ENCODE data around the gene LTBP2.
"Not testable (repeated sequence)": the region's sequence is repeated elsewhere in the genome, so short reads cannot be mapped to it uniquely, and the experiment has no call there.

Gene LTBP2

GRCh38 chr14:74474376-74474775 is 137.7 kb downstream of the LTBP2 start:
- peak in 2 of 3 donors; percentile 9 for DNase-seq

DNA sequence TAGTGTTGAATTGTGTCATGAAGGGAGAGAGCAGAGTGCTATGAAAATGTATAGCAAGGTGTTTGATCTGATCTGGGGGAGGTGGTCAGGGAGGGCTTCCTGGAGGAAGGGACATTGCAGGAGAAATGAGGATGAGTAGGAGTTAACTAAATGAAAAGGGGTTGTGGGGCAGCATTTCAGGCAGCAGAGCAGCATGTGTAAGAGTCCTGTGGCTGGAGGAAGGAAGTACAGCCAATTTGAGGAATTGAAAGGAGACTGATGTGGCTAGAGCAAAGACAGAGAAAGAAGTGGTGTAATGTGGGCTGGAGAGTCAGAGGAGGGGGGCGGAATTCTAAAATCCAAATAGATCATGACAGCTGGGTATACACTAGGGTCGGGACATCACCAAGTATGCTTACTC is 139.4 kb downstream of the LTBP2 start:
- peak; percentile 48 to 60 (median 57) for DNase-seq

DNA sequence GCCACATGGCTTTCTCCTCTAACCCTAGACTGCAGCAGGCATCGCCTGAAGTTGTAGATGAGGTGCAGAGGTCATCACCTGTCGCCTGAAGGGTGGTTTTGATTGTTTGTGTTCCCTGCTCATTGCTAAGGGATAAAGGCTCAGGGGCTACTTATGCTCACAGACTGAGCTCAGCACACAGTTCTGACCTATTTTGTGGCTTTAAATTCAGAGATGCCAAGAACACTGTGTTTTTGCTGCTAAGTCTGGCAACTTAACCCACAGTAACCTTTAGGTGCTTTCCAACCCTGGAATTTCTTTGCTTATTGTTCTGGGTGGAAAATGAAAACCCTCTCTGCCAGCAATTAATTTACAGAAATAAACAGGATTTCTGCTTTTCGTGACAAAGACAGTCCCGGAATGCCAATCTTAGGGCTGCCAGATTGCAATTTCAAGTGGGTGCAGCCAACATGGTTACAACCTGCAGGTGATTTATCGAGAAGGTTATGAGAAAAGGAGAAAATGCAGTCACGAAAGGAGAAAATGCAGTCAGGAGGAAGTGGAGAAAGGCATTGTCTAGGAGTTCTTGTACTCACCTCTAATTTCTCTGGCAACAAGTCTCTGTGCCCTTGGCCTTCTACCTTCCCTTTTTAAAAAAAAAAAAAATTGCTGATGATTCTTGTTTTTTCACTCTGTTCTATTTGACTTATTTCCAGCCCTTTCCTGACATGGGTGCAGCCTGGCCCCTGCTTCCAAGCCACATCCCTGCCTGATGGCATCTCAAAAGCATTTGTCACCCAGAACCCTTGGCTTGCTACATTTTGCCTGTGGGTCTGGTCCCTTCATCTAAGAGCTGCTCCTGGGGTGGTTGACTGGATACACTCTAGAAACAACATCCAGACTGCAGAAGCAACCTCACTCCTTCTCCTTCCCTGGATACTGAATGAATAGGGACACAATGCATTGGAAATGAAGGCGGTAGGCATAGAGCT is 142.2 kb downstream of the LTBP2 start:
- no peak for DNase-seq

DNA sequence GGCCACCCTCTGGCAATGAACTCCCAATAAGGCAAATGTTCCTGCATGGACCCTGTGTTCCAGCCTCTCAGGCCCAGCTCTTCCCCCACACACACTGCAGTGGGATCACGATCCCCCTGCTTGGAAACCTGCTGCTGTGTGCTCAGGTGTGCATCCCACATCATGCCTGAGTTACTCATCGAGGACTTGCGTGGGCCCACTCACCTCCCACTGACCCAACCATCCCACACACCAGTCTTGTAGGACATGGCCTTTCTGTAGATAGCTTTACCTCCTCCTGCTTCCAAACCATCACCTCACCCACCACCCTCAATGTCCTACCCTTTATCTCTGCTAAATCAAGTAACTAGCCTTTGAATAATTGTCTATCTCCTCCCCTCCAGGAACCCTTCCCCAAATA is 143.5 kb downstream of the LTBP2 start:
- DNase-seq = no peak

GRCh38 chr14:74465335-74465734 is 146.7 kb downstream of the LTBP2 start:
- no peak for DNase-seq

DNA sequence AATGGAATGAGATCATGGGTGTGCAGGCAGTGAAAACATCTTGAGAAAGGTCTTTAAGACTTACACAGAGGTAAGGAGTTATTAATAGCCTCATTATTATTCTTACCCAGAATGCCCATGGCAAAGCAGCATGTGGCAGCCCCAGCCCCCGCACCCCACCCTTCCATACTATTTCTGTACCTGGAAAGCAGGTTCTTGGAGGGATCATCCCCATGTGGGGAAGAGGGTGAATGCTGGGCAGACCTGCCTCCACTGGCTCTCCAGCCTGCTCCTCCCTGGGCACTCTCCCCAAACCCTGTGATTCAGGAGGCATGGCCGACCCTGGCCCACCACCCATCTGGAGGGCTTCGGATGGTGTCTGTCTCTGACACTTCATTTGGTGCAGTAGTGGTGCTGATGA is 147.3 kb downstream of the LTBP2 start:
- no peak for DNase-seq

DNA sequence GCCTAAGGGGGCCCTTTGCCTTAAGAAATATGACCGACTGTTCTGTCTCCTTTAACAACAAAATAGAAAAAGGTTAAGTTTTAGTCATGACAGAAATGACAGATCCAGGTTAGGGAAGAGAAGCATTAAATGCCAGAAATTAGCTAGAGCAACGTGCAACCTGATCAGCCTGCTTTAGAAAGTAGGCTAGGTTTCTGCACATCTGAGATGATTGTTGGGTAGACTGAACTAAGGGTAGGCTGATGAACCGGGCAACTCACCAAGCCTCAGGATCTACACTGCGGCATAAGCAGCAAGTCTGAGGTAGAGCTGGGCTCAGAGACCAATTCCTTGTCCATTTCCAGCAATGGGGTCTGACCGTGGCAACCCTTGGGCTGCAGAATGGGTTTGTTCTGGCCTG is 148.3 kb downstream of the LTBP2 start:
- DNase-seq = no peak

- no peak for DNase-seq
Observed at GRCh38 chr14:74462993-74463392, 149.0 kb downstream of the LTBP2 start.

- DNase-seq = no peak
Observed at GRCh38 chr14:74459976-74460375, 152.1 kb downstream of the LTBP2 start.

DNA sequence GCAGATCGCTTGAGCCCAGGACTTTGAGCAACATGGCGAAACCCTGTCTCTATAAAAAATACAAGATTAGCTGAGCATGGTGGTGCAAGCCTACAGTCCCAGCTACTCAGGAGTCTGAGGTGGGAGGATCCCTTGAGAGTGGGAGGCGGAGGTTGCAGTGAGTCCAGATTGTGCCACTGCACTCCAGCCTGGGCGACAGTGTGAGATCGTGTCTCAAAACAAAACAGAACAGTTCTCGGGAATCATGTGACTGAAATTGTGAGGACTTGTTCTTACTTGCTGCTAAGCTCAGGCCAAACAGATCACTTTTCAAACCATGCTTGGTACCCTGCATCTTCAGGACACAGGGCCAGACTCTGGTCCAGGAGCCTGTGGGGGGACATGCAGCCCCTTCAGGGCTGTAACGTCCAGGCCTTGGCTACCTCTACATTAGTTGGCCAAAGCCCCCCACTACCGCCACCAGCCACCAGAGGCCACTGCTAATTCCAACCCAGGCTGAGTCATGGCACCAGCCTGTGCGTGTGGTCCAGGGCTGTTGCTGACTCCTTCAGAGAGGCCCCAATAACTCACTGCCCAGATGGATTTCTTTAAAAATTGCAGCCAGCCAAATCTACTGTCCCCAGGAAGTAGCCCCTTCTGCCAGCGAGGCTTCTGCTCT is 152.6 kb downstream of the LTBP2 start:
- DNase-seq = peak; percentile 69 to 79 (median 69)

DNA sequence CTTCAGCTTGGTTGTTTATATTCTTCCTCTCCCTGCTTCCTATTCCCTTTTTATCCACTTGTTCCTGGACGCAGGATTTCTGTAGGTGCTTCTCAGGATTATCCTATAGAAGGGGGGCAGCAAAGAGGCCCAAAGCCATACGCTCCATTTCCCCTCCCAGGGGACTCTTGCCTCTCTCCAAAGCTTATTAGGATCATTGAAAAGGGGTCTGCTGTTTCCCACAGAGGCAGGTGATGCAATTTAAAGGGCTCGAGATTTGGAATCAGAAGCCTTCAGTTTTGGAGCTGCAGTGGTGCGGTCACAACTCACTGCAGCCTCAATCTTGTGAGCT is 154.5 kb downstream of the LTBP2 start:
- no peak for DNase-seq

GRCh38 chr14:74456684-74457564 is 155.1 kb downstream of the LTBP2 start:
- no peak for DNase-seq

DNA sequence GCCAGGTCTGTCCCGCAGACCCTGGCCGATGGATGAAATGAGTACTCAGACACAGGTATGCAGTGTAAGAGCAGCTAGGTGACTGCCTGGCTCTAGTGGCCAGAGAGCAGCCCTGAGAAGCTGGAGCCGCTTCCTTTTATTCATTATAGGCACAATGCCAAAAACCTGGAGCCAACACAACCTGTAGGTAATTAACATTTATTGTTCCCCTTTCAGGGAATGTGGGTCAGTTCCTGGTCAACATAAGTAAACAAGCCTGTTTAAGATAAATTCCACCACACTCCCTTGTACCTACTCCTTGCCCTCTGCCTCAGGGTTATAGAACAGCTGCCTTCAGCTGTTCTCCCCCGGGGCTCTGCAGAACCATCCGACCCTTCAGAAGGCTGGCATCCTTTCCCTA is 157.6 kb downstream of the LTBP2 start:
- not testable (repeated sequence) for DNase-seq
